GM12878 (cell line): ENCODE measurements around the gene PLEKHM3.

Experiments
- BCL11A ChIP-seq: IDR thresholded peaks from 2 replicates; pipeline ENCODE4 v1.6.1; 2011; ENCODE audit warnings: low read depth, low read length
- CHD1 ChIP-seq: IDR thresholded peaks from 2 replicates; pipeline ENCODE4 v1.6.1; 2012; ENCODE audit warnings: low read depth, low read length, improper control_type of control experiment
- CHD2 ChIP-seq: IDR thresholded peaks from 2 replicates; pipeline ENCODE4 v1.6.1; 2011; ENCODE audit warnings: low read depth, low read length, improper control_type of control experiment, borderline replicate concordance
- CTCF ChIP-seq, 3 experiments: IDR thresholded peaks in 2 of 3; conservative IDR thresholded peaks in 1 of 3; 2 replicates each; pipeline ENCODE4 v1.5.1; 2011; ENCODE audit warnings: low read depth in 3 of 3, low read length in 3 of 3, mild to moderate bottlenecking in 3 of 3, control low read depth in 2 of 3, moderate library complexity in 2 of 3, inconsistent platforms in 1 of 3, mixed read lengths in 1 of 3; ENCODE audit not compliant: control insufficient read depth in 2 of 3, insufficient read depth in 1 of 3; ENCODE audit errors: extremely low read depth in 1 of 3
- ELK1 ChIP-seq: IDR thresholded peaks from 2 replicates; pipeline ENCODE4 v1.6.1; 2012; ENCODE audit warnings: low read depth, low read length, improper control_type of control experiment
- ESRRA ChIP-seq: IDR thresholded peaks from 2 replicates; pipeline ENCODE4 v1.6.1; 2012; ENCODE audit warnings: mild to moderate bottlenecking, low read length, improper control_type of control experiment
- MXI1 ChIP-seq: fragments of 150-350 bp; IDR thresholded peaks from 2 replicates; pipeline ENCODE4 v1.6.1; 2011; ENCODE audit warnings: low read depth, mild to moderate bottlenecking, inconsistent platforms, low read length, improper control_type of control experiment

GRCh38 chr2:207775473-207775872 lies 249.9 kb downstream of the PLEKHM3 start:
- TF ChIP-seq BCL11A (no peak), CTCF (IDR thresholded peaks at IDR 0.05 in 2 of 3, conservative IDR thresholded peaks at IDR 0.05 in 1 of 3; ENCODE audit: control insufficient read depth in 2 of 3, extremely low read depth in 1 of 3, insufficient read depth in 1 of 3, low read depth in 3 of 3, low read length in 3 of 3) (no peak), CHD2 (no peak), MXI1 (no peak), ESRRA (no peak), CHD1 (no peak), ELK1 (no peak)
